Measurements from ENCODE around the gene DNAJB8. TPM values are rescaled to one million over a fixed set of nuclear protein-coding genes. Genes with fewer than 3 reads are reported as not detected.
A peak's percentile ranks its signal among the peaks of the same experiment; 100 is the strongest.

Gene DNAJB8
- total and polyA plus RNA-seq, 11 donors = not detected

DNA sequence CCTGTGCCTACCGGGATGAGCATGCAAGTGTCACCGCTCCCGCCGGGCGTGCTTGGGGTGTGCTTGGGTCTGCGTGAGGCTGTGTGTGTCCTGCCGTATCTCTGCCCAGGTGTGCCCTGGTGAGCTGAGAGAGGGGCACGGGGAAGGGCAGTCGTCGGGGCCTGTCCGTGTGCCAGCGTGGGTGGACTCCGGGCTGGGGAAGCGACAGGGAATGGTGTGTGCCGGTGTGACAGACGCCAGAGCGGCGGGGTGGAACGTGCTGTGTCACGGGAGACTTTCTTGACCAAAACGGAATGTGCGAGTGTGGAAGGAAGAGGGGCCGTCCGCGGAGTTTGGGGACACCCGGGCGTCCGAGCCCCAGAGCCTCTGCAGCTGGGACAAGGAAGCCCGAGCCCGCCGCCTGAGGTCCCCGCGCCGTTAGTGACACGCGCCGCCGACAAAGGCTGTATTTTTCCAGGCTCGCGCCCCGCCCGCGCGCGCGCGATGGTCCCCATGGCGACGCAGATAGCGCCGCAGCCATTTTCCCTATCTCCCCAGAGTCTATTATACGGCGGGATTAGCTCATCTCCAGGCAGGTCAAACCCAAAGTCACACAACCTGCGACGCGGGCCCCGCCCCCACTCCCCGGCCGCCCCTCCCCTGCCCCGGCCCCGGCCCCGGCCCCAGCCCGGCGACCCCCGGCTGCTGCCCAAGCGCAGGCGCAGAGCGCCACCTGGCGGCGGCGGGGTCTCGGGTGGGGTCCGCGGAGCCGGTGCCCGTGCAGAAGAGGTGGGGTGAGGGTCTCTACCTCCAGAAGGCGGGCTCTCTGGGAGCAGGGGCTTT lies 30.8 kb upstream of the DNAJB8 start:
- TF ChIP-seq, protein P1, sequence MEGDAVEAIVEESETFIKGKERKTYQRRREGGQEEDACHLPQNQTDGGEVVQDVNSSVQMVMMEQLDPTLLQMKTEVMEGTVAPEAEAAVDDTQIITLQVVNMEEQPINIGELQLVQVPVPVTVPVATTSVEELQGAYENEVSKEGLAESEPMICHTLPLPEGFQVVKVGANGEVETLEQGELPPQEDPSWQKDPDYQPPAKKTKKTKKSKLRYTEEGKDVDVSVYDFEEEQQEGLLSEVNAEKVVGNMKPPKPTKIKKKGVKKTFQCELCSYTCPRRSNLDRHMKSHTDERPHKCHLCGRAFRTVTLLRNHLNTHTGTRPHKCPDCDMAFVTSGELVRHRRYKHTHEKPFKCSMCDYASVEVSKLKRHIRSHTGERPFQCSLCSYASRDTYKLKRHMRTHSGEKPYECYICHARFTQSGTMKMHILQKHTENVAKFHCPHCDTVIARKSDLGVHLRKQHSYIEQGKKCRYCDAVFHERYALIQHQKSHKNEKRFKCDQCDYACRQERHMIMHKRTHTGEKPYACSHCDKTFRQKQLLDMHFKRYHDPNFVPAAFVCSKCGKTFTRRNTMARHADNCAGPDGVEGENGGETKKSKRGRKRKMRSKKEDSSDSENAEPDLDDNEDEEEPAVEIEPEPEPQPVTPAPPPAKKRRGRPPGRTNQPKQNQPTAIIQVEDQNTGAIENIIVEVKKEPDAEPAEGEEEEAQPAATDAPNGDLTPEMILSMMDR (IDR thresholded peaks at IDR 0.05) = peak; percentile 44 to 93 (median 72)
- TF ChIP-seq POLR2A (IDR thresholded peaks at IDR 0.05) = no peak
- H3K27me3 ChIP-seq = peaks cover 3 to 74% (median 29%) of the 10 kb centered on the region in 9 donors
- H3K36me3 ChIP-seq = no peaks in the 10 kb centered on the region
- ATAC-seq (peak; percentile 34 to 83 (median 74)), DNase-seq (peak; percentile 62 to 85 (median 72))
- intact Hi-C loops (cut with DNase I) = loop anchor here (1.0 to 10.0 kb wide), 18 partner anchors 33 to 420 kb away; no protein-coding TSS in a partner anchor
- 1 to 5% (median 4%) methylated on average over 14 to 77 of the region's 77 CpGs for WGBS, 4 donors
- peaks cover 8 to 30% (median 18%) of the 10 kb centered on the region in 12 donors for H3K4me1 ChIP-seq
- H3K9me3 ChIP-seq = no peaks in the 10 kb centered on the region
- H3K27ac ChIP-seq = peak overlapping the region in 3 of 12 donors; percentile 0 to 51 (median 29)
- H3K4me3 ChIP-seq = peak overlapping the region; percentile 25 to 66 (median 56)

DNA sequence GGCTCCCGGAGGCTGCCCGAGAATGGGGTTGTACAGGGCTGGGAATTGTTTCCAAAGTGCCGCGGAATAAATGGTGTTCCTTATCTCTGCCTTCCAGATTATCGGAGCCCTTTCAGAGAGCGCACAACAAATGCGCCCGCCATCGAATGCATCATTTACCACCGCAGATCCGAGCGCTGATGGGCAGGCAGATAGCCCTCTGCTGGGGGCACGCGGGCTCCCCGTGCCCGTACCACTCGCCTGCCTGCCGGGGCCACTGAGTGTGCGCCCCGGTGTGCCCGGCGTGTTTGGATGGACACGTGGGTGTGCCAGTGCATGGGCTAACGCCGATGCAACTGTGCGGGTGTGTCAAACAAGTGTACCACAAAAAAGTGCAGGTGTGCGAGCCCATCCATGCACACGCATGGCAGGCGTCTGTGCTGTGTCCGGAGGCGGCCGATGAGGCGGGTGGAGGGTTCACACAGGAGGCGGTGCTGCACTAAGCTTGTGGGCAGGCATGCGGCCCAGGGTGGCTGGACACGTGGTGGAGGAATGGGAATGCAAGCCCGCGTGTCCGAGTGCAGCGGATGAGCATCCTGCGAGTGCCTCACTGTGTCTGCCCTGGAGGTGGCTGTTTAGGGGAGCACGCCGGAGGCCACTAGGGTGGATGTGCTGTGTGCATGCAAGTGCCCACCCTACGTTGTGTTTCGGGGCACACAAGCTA lies 30.1 kb upstream of the DNAJB8 start:
- ATAC-seq = peak in 3 of 4 donors; percentile 33 to 49 (median 34)
- no peak for DNase-seq
- no peak overlapping the region for H3K27ac ChIP-seq
- peaks cover 8 to 37% (median 23%) of the 10 kb centered on the region in 12 donors for H3K4me1 ChIP-seq
- no peaks in the 10 kb centered on the region for H3K9me3 ChIP-seq
- peaks cover 11 to 74% (median 36%) of the 10 kb centered on the region in 9 donors for H3K27me3 ChIP-seq
- WGBS, 4 donors = 35 to 64% (median 46%) methylated on average over 33 to 45 of the region's 45 CpGs
- H3K4me3 ChIP-seq = peak overlapping the region in 9 of 12 donors; percentile 25 to 66 (median 58)
- peaks cover 0 to 7% (median 0%) of the 10 kb centered on the region in 9 donors for H3K36me3 ChIP-seq
- intact Hi-C loops (cut with DNase I) = loop anchor here (1.0 to 10.0 kb wide), 16 partner anchors 32 to 419 kb away; no protein-coding TSS in a partner anchor
- TF ChIP-seq, protein P1 (IDR thresholded peaks at IDR 0.05) = no peak
- TF ChIP-seq POLR2A (IDR thresholded peaks at IDR 0.05) = no peak

DNA sequence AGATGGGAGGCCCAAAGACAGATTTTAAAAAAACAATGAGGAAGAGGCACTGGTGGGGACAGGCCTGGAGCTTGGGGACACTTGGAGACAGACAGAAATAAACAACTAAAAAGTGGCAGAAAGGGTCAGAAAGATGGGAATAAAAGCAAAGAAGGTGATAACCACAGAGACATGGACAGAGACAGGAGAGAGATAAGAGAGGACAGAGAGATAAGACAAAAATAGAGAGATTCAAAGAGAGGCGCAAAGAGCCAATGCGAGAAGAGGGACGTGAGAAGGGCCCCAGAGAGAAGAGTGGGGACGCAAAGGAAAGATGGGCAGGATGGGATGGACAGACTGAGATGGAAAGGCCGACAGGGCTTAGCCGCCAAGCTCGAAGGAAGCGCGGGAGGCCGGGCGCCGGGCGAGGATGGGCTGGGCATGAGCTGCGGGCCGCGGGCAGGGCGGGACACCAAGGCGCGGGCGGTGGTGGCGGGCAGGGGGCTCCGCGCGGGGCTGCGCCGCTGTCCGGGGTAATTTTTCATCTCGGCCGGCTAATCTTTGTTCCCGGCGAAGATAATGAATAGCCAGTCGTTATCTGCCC lies 29.4 kb upstream of the DNAJB8 start:
- no peak for ATAC-seq
- Histone ChIP-seq H3K4me3 (no peak overlapping the region), H3K27me3 (peaks cover 17 to 74% (median 43%) of the 10 kb centered on the region in 9 donors), H3K27ac (no peak overlapping the region), H3K9me3 (no peaks in the 10 kb centered on the region), H3K36me3 (peaks cover 0 to 9% (median 0%) of the 10 kb centered on the region in 9 donors), H3K4me1 (peaks cover 8 to 43% (median 25%) of the 10 kb centered on the region in 12 donors)
- intact Hi-C loops (cut with DNase I) = loop anchor here (2.0 to 10.0 kb wide), 15 partner anchors 67 to 419 kb away; no protein-coding TSS in a partner anchor
- 56 to 69% (median 66%) methylated on average over 32 of the region's 32 CpGs for whole genome bisulfite sequencing, 4 donors
- TF ChIP-seq, protein P1 (IDR thresholded peaks at IDR 0.05) = no peak
- no peak for TF ChIP-seq POLR2A (IDR thresholded peaks at IDR 0.05)
- no peak for DNase-seq
